Measurements from ENCODE around the gene RCOR1.
"Not testable (repeated sequence)": the region's sequence is repeated elsewhere in the genome, so short reads cannot be mapped to it uniquely, and the experiment has no call there.

RCOR1 gene

DNA sequence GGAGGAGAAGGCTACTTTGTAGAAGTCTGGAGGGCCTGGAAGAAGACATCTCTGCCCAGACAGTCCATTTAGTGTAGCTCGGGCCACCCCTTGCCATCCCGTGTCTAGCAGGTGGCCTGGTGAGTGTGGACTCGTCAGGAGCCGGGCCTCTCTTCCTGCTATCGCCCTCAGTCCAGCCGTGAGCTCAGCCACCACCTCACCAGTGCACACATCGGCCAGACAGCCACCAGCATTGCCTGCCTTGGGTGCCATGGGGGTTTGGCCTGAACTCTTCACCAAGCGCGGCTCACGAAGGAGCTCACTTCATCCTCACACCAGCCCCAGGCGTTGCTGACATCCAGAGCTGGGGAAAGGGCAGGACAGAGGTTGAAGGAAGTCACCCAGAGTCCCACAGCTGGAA is 165.2 kb downstream of the RCOR1 start:
- no peak for DNase-seq

DNA sequence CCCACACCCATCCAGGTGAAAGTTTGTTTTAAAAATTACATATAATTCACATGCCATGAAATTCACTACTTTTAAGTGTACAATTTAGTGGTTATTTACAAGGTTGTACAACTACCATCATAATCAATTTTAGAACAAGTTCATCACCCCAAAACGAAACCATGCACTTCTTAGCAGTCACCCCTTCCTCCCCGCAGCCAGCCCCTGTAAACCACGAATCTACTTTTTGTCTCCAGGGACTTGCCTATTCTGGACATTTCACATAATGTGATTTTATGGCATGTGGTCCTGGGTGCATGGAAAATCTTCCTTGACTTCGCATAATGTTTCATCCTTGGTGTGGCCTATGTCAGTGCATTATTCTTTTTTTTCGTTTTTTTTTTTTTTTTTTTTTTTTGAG is 165.6 kb downstream of the RCOR1 start:
- no peak for DNase-seq

DNA sequence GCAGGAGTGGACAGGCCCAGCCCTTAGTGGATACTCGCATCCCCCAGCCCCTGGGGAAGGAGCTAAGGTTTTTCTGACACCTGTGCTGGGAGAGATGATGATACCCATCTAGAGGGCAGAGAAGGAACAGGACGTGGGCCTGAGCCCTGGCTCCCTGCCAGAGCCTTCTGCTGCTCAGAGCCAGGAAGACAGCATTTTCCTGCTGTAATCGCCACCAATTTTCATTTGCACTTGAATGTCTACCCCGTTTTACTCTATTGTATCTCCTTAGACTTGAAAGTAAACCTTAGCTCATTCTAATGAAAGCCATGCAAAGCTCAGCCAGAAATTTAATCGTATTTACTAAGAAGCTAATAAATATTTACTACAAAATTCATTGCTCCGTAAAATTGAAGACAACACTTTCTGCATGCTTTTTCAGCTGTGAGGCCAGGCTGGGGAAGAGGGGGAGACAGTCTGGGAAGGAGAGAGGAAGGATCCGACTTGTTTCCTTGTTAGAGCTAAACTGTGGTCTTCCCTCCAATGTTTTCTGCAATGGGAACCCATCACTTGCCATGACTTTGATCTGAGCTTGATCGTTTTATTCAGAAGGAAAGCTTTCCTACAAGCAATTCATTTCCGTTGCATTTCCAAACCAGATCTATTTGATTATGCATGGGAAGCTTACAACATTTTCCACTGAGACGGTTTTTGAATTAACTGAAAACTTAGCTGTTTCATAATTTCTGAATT is 167.2 kb downstream of the RCOR1 start:
- DNase-seq: peak; percentile 78

DNA sequence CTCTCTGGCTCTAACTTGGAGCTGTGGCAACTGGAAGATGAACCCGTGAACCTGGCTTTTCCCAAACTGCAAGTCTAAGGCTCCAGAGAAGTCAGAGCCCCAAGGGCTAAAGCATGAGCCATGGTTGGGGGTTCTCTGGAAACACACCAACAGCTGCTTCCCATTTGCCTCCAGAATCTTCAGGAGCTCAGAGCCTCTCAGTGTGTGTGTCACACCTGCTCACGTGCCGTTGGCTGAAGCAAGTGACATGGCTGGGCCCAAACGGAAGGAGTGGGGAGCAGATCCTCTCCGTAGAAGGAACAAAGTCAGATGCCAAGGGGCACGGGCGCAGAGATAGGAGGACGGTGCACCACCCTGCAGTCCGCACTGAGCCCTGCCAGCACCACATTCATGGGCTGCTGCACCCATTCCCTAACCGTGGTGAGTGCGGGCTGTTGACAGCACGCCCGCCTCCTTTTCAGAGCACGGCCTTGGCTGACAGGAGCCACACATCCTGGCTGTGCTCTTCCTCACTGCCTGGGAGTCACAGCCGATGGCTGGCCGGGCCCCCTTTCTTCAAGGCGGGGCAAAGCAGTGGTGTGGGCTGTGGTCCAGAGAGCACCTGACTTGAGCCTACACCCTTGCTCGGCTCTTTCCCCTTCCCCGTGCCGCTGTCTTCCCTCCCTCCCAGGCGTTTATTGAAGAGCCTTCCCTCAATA is 168.2 kb downstream of the RCOR1 start:
- no peak for DNase-seq

DNA sequence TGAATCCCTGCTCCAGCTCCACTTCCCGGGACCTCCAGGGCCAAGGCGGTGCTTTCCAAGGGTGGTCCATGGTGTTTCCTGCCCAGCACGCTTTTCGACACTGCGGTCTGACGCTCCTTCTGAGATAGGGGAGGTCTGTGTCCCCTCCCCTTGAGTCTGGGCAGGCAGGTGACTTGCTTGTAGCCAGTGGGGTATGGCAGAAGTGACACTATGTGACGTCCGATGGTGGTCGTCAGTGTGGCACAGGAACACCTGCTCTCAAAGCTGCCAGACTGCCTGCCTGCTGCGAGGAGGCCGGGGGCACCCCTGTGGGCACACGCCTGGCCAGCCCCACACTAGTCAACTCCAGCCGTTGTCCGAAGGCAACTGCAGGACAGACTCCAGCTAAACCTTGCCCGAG is 168.8 kb downstream of the RCOR1 start:
- no peak for DNase-seq

DNA sequence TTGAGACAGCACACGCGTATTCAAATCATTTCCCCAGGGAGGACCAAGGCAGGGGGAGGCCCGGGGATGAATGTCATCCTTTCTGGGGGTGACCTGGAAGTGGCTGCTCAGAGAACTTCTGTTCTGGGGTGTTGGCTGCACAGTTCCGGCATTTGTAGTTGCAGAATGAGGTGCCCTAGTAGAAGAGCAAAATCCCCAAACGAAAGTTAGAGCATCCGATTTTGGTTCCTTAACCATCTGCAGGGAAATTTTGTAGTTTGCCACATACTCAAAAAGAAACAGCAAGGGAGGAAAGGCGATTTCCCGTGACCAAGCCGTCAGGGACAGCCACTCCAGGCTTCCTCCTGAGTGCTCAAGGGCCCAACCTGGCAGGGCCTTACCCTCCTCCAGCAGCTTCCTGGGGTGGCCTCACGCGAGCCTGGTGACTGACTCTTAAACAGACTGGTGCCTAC is 171.8 kb downstream of the RCOR1 start:
- DNase-seq: no peak

DNA sequence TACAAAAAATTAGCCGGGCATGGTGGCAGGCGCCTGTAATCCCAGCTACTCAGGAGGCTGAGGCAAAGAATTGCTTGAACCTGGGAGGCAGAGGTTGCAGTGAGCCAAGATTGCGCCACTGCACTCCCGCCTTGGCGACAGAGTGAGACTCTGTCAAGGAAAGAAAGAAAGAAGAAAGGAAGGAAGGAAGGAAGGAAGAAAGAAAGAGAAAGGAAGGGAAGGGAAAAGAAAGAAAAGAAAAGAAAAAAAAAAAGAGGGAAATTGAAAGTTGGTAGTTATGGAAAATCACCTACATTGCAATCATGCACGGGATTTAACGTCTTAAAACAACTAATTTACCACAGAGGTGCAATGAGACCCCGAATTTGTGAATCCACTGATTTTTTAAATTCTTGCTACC is 173.3 kb downstream of the RCOR1 start:
- not testable (repeated sequence) for DNase-seq

DNA sequence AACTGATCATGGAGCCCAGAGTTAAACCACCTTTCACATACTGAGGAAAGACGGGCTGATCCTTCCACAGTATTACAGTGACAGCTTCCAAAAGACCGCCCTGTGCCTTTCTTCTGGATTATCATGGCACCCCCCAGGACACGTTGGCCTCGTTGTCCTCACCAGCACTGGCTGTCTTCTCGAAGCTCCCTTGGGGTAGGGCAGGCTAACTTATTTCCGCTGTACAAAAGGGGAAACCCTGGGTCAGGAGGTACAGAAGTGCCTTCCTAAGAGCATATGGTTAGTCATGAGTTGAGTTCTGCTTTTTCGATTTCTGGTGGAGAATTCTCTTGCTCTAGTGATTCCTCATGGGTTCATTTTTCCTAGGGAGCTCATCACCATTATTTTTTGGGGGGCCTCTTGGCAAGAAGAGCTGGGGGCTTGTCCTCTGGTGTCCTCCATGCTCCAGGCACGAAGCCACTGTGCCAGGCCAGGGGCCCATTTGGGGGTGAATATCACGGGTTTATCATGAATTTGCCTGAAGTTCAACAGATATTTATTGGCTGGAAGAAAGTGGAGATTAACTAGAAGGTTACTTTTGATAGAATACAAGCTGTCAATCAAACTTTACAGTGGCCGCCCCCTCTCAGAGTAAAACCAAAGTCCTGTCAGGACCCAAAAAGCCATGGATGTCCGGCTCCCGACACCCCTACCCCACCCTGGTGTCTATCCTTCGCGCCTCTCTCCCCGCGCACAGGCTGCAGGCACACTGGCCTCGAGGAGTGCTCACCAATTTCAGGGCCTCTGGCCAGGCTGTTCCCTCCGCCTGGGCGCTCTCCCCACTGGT is 176.0 kb downstream of the RCOR1 start:
- DNase-seq: no peak

DNA sequence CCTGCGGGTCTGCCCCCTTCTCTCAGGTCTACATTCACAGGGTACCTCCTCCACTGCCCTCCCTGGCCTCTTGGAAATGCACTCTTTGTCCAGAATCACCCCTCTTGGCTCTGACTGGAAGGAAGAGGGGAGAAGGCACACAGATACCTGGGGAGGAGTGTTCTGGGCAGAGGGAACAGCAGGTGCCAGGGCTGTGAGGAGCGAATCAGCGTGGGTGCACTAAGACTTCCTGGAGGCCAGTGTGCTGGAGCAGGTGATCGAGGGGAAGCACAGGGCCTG is 176.5 kb downstream of the RCOR1 start:
- DNase-seq: no peak

DNA sequence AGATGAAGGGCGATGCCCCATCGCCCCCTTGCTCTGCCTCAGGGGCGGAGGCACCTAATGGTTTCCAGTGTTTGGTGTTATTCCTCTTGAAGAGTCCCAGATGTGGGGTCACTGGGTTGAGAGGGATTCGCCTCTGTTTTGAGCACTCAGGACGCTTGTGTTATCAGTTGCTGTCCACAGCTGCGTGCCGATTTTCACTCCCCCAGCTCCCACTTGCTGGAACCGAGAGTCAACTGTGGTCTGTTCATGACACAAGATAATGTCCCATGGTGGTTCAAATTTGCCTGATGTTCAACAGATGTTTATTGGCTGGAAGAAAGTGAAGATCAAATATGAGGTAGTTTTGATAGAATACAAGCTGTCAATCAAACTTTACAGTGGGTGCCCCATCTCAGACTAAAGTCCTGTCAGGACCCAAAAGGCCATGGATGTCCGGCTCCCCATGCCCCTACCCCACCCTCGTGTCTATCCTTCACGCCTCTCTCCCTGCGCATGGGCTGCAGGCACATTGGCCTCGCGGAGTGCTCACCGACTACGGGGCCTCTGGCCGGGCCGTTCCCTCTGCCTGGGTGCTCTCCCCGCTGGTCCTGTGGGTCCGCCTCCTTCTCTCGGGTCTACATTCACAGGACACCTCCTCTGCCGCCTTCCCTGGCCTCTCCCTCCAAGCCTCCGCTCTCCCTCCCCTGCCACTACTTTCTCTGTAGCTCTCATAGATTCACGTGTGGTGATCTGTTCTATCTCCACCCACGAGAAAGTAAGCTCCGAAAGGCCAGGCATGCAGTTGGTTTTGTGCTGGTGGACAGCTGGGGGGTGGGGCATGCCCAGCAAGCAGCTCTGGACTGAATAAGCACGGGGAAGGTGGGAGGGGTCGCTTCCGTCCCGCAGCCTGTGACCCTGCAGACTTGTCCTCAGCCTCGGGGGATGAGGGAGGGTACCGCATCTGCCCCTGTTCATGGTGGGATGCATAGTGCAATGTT is 178.0 kb downstream of the RCOR1 start:
- no peak for DNase-seq

DNA sequence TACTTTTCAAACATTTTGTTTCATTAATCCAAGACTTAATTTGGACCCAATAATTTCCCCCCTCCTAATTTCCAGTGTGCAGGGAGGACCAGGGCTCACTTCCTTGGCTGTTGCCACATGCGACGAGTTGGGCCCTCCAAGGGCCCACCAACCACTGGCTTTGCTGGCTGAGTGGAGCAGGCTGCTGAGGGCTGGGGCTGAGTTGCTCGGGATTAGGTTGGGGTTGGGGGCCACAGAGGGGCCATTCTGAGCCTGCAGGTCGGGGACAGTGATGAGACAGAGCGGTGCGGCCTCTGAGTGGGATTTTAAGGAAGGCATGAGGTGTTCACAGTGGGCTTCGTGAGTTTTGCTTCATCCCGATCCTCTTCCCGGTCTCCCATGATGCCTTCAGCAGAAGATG is 178.7 kb downstream of the RCOR1 start:
- DNase-seq: no peak

DNA sequence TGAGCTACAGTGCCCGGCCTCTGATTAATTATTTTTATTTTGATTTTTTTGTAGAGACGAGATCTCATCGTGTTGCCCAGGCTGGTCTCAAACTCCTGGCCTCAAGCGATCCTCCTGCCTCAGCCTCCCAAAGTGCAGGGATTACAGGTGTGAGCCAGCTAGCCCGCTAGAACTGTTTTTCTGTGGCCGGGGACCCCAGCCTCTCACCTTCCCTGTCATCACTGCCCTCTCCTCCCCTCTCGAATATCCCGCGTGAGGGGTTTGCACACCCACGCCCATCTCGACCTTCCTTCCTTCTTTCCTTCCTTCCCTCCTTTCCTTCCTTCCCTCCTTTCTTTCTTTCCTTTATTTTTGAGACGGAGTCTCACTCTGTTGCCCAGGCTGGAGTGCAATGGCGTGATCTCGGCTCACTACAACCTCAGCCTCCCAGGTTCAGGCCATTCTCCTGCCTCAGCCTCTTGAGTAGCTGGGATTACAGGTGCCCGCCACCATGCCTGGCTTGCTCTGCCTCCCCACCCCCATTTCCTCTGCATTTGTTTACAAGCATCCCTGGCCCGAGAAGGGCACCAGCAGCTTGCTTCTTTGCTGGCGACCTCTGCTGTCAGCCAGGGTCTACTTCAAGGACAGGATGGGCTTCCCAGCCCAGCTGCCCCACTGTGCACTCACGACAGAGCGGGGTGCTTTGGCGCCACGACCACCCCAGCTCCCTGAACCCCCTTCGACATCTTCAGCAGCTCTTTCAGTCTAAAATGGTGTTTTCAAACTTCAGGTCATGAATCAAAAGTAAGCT is 180.5 kb downstream of the RCOR1 start:
- DNase-seq: peak; percentile 71

DNA sequence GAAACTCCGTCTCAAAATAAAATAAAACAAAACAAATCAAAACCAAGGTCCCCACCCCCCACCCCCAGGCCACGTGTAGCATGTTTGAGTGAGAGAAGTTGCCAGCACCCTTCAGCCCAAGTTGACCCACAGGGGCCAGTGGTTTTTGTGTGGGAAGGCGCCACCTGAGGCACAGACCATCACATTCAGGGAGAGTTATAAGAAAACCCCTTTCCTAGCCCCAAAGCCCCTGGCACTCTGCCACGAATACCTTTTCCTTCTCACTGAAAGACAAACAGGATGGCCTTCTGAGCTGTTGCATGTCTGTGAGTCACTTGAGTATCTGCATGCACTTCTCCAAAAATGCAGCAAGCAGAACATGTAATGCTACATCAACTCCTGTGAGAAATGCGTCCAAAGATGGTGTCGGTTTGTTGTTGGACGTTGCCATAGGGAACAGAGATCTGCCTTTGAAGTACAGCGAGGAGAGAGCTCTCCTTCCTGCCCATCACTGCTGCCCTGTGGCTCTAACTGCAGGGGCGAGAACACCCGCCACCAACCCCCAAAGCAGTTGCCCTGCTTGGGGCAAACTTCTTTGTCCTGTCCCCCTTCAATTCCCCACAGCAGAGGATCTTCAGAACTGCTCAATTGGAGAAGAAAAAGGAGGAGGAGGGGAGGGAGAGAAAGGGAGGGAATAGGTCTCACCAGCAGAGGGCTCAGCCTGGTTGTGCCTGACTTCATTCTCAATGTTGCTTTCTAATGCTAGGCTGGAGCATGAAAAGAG is 182.1 kb downstream of the RCOR1 start:
- DNase-seq: peak; percentile 78

DNA sequence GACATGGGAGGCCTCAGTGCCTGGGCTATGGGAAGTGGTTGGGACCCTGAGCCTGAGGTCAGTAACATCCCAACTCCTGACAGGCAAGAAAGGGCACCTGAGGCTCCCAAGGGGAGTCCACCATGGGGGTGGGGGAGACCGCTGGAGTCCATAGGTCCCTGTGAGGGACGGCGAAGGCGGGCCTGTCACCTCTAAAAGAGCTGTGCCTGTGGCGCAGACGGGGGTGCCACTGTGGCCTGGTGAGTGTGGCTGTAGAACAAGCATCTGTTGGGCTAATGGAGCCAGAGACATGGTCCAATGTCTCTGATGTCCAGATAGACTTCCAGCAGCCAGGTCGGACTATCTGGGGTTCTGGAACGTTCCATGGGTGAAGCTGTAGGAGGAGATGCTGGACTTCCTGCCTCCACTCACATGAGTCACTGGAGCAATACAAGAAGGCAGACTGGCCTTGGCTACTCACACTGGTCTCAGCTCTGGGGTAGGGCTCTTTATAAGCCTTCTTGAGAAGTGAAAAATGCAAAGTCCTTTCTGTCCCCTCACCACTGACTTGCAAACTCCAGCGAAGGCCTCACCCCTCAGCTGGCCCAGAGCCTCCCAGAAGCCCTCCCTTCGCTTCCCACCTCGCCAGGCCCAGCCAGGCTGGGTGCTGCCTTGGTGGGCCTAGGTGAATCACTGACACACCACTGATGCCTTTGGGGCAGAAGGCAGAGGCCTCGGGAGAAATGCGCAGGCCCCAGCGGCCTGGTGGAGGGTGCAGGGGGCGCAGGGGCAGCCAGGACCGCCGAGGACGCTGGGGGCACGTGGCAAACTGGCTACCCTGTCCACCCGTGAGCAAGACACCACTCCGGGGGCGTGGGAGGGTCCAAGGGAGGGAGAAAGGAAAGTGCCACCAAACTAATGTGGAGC is 183.7 kb downstream of the RCOR1 start:
- peak; percentile 54 for DNase-seq

DNA sequence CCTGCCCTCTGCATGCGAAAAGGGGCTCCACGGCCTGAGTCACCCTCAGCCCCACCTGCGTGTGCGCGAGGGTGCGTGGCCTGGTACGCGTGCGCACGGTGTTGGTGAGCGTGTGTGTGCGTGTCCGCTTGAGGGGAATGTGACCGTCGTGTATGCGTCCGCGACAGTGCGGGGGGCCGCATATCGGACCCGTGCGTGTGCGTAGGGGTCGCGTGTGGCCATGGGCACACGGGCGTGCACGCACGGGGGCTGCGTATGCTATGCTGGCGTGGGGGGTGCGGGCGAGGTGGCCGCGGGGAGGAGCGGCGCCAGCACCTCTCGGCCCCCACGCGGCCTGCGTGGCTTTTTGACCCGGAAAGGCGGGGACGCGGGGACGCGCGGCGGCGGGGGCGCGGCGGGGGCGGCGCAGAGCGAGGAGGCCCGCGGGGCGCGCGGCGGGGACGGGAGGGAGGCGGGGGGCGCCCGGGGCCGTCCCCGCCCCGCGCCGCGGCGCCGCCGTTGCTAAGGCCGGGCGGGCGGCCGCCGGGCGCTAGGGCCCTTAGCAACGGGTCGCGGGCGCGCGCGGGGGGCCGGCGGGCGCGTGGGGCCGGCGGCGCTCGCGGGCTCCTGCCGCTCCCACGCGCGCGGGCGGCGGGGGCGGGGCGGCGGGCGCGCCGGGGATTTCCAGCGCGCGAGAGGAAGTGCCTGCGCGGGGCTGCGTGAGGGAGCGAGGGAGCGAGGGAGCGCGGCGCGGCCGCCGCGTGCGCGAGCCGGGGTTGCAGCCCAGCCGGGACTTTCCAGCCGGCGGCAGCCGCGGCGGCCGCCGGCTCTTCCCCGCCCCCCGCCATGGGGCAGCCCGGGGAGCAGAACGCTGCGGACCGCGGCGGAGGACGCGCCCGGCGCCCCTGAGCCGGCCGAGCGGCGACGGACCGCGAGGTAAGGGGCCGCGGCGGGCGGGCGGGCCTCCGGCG is 184.6 kb downstream of the RCOR1 start, which contains the start of gene TRAF3:
TRAF3 (plus strand) TSS at position 689 of the 950 bp plus-strand sequence. CDS start 92,753 bp downstream, outside the sequence.
- DNase-seq: peak; percentile 87

DNA sequence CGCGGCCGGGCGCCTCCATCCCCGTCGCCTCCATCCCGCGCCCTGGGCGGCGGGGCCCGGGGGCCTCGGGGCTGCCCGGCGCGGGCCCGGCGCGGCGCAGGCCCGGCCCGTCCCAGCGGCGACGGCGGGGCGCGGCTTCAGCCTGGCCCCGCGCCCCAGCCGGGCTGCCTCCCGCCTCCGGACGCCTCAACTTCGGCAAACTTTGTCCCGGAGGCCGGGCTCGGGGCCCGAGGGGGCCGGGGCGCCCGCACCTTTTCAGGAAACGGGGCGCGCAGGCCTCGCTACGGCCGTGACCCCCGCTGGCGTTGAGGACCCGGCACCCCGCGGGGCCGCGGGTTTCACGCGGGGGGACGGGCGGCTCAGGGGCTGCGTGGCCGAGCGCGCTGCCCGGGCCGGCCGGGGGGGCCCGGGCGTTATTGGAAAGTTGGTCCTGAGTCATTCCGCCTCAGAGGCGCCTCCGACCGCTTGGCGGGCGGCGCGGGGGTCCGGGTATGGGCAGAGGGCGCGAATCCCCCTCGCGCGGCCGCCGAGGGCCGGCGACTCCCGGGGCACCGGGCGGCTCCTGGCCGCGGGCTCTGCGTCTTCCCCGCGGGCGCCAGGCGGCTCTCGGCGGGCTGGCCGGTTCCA is 185.4 kb downstream of the RCOR1 start:
- peak; percentile 63 for DNase-seq

DNA sequence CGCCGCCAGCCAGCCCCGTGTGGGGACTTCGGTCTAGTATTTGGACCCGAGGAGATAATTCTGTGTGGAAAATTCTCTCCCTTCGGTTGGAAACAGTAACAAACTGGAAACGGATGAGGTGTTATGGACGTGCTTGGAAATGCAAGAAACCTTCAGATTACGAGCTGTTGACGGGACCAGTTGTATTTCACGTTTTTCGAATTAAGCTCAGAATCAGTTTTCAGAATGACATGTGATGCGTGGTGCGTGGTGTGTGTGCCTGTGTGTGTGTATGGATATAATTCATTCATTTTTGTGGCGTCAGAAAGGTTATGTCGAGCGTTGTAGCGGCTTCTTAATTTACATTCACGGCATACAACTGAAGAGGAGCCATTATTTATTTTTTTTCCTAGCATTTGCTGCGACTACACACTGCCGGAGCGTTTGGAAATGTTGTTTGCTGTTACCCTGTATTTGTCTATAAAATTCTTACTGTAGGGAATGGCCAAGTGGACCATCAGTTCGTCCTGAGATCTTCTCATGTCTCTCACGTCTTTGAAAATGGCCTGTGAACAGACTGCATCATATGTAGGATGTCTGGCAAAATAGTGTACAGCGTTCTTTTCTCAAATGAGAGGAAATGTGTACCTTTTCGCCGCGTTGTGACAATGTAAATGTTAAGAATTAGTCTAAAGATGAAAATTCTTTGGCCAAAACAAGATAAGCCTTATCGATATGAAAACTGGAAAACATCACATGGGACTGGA is 186.1 kb downstream of the RCOR1 start:
- DNase-seq: peak; percentile 63

Data from NCI-H69 (cell line).